Loucy (cell line): ENCODE measurements around the gene TPRX1.

Source experiments
- CTCF ChIP-seq: fragments of 200-600 bp; sonication (generic); conservative IDR thresholded peaks from 2 replicates; pipeline ENCODE4 v1.5.1; 2014; ENCODE audit warnings: mild to moderate bottlenecking, antibody characterized with exemption, low read length
- EZH2phosphoT487 ChIP-seq: fragments of 200-600 bp; IDR thresholded peaks from 2 replicates; pipeline ENCODE4 v1.6.1; 2018; ENCODE audit warnings: antibody characterized with exemption, mild to moderate bottlenecking, moderate library complexity, borderline replicate concordance

- TF ChIP-seq CTCF (no peak), EZH2phosphoT487 (no peak)
These were observed 17.2 kb upstream of the TPRX1 start, which contains the start of gene CRX for GRCh38 chr19:47821460-47822020.
